H1 (cell line): ENCODE data around the gene CTCF. TPM values are rescaled to one million over a fixed set of nuclear protein-coding genes. Genes with fewer than 3 reads are reported as not detected.

Source experiments
- CTCF ChIA-PET: fragments of 300-600 bp; sonication (Branson Sonifier 250); formaldehyde crosslinking; loops from one replicate; lab custom pipeline; 2021; ENCODE audit not compliant: partially characterized antibody; lab: Charles Lee
- POLR2A ChIA-PET: fragments of 300-600 bp; sonication (Branson Sonifier 250); formaldehyde crosslinking; loops from one replicate; lab custom pipeline; 2021; ENCODE audit warnings: inconsistent platforms; ENCODE audit not compliant: partially characterized antibody; lab: Charles Lee
- DNase-seq, 2 experiments: peaks; one replicate each; pipeline versions ENCODE4 v3.0.0 to v3.0.0-alpha.2; 2010 to 2022; ENCODE audit warnings: low spot score in 2 of 2, low read depth in 1 of 2, mixed read lengths in 1 of 2
- FAIRE-seq: peaks from 2 replicates; lab custom pipeline; 2011; peaks lifted over from hg19 to GRCh38; lab: Jason Lieb, UNC
- H2AFZ ChIP-seq: 2 replicates; pipeline ENCODE4 v1.8.1; 2012; ENCODE audit warnings: low read length, inconsistent platforms
- H2AK5ac ChIP-seq: 2 replicates; pipeline ENCODE4 v1.6.1; 2013; ENCODE audit warnings: low read depth, low read length
- H2BK120ac ChIP-seq: replicated peaks from 2 replicates; pipeline ENCODE3; 2013; ENCODE audit warnings: low read depth, low read length, inconsistent platforms
- H2BK12ac ChIP-seq: 2 replicates; pipeline ENCODE4 v1.6.1; 2013; ENCODE audit warnings: low read depth, low read length
- H2BK15ac ChIP-seq: 2 replicates; pipeline ENCODE4 v1.6.1; 2013; ENCODE audit warnings: low read length
- H2BK20ac ChIP-seq: 2 replicates; pipeline ENCODE4 v1.6.1; 2013; ENCODE audit warnings: low read length
- H2BK5ac ChIP-seq: 2 replicates; pipeline ENCODE4 v1.6.1; 2013; ENCODE audit warnings: low read depth, low read length
- H3K14ac ChIP-seq: 2 replicates; pipeline ENCODE4 v1.6.1; 2013; ENCODE audit warnings: inconsistent platforms; ENCODE audit not compliant: insufficient read length
- H3K18ac ChIP-seq: 2 replicates; pipeline ENCODE4 v1.6.1; 2013; ENCODE audit warnings: low read length; ENCODE audit errors: extremely low read depth
- H3K23ac ChIP-seq: 2 replicates; pipeline ENCODE4 v1.6.1; 2013; ENCODE audit warnings: inconsistent platforms; ENCODE audit not compliant: insufficient read length
- H3K23me2 ChIP-seq: 2 replicates; pipeline ENCODE4 v1.6.1; 2013; ENCODE audit warnings: low read depth, low read length
- H3K27ac ChIP-seq: 2 replicates; pipeline ENCODE4 v1.6.1; 2011; ENCODE audit warnings: low read depth, low read length, inconsistent platforms
- H3K27me3 ChIP-seq, 4 experiments: replicated peaks in 1 of 4; 1 replicate in 1 of 4; 2 replicates in 3 of 4; pipeline versions ENCODE4 v1.6.1 to v1.8.1; 2011 to 2013; ENCODE audit warnings: low read length in 3 of 4, mild to moderate bottlenecking in 3 of 4, inconsistent platforms in 2 of 4, mixed read lengths in 2 of 4, moderate library complexity in 1 of 4; ENCODE audit not compliant: control insufficient read depth in 3 of 4, insufficient read depth in 3 of 4; ENCODE audit errors: extremely low read depth in 1 of 4
- H3K36me3 ChIP-seq, 4 experiments: 2 replicates each; pipeline versions ENCODE4 v1.6.1 to v1.8.1; 2011 to 2013; ENCODE audit warnings: mild to moderate bottlenecking in 4 of 4, low read length in 3 of 4, moderate library complexity in 2 of 4, control low read depth in 1 of 4, inconsistent platforms in 1 of 4; ENCODE audit not compliant: insufficient read depth in 4 of 4, control insufficient read depth in 2 of 4
- H3K4ac ChIP-seq: replicated peaks from 2 replicates; pipeline ENCODE3; 2013; ENCODE audit warnings: low read length, low read depth, mixed read lengths, inconsistent platforms; ENCODE audit not compliant: insufficient read length
- H3K4me1 ChIP-seq, 4 experiments: replicated peaks in 1 of 4; 1 replicate in 1 of 4; 2 replicates in 3 of 4; pipeline versions ENCODE4 v1.6.1 to v1.8.1; 2011 to 2013; ENCODE audit warnings: low read length in 3 of 4, inconsistent platforms in 2 of 4, mixed read lengths in 1 of 4; ENCODE audit not compliant: insufficient read depth in 4 of 4, control insufficient read depth in 3 of 4
- H3K4me2 ChIP-seq, 2 experiments: 2 replicates each; pipeline versions ENCODE4 v1.6.1 to v1.8.1; 2011 to 2013; ENCODE audit warnings: low read depth in 2 of 2, low read length in 2 of 2, control low read depth in 1 of 2, inconsistent platforms in 1 of 2, mild to moderate bottlenecking in 1 of 2; ENCODE audit not compliant: insufficient read depth in 1 of 2
- H3K4me3 ChIP-seq, 4 experiments: fragments of 200-600, 300-600 bp in 1 of 4; sonication (generic), shearing (Covaris generic), sonication (Bioruptor Twin) in 1 of 4; 2 replicates each; pipeline versions ENCODE4 v1.5.1 to v1.8.1; 2011 to 2016; ENCODE audit warnings: low read length in 4 of 4, low read depth in 3 of 4, control low read depth in 2 of 4, inconsistent platforms in 2 of 4, mild to moderate bottlenecking in 2 of 4, mixed read lengths in 1 of 4, moderate library complexity in 1 of 4; ENCODE audit not compliant: insufficient read depth in 2 of 4; ENCODE audit errors: extremely low read depth in 1 of 4
- H3K56ac ChIP-seq: replicated peaks from 2 replicates; pipeline ENCODE3; 2013; ENCODE audit warnings: low read depth, mild to moderate bottlenecking, mixed read lengths, low read length, inconsistent platforms; ENCODE audit not compliant: insufficient read length
- H3K79me1 ChIP-seq: 2 replicates; pipeline ENCODE4 v1.6.1; 2013; ENCODE audit warnings: low read depth, low read length, control low read depth
- H3K79me2 ChIP-seq, 2 experiments: 2 replicates each; pipeline versions ENCODE4 v1.6.1 to v1.8.1; 2012 to 2013; ENCODE audit warnings: low read length in 2 of 2, mild to moderate bottlenecking in 2 of 2, inconsistent platforms in 1 of 2; ENCODE audit not compliant: insufficient read depth in 2 of 2, control insufficient read depth in 1 of 2
- H3K9ac ChIP-seq, 4 experiments: replicated peaks in 1 of 4; 1 replicate in 1 of 4; 2 replicates in 3 of 4; pipeline versions ENCODE4 v1.6.1 to v1.8.1; 2011 to 2013; ENCODE audit warnings: low read depth in 3 of 4, low read length in 3 of 4, control low read depth in 2 of 4, mild to moderate bottlenecking in 2 of 4, moderate library complexity in 2 of 4, inconsistent platforms in 1 of 4; ENCODE audit errors: extremely low read depth in 1 of 4
- H3K9me3 ChIP-seq, 2 experiments: 2 replicates each; pipeline versions ENCODE4 v1.6.1 to v1.8.1; 2012 to 2013; ENCODE audit warnings: mild to moderate bottlenecking in 2 of 2, moderate library complexity in 2 of 2, control low read depth in 1 of 2, inconsistent platforms in 1 of 2, low read depth in 1 of 2, low read length in 1 of 2, mixed read lengths in 1 of 2; ENCODE audit not compliant: insufficient read depth in 2 of 2
- H4K20me1 ChIP-seq, 2 experiments: replicated peaks in 1 of 2; 2 replicates each; pipeline versions ENCODE3 to v1.8.1; 2011 to 2013; ENCODE audit warnings: inconsistent platforms in 2 of 2, low read length in 2 of 2, mild to moderate bottlenecking in 1 of 2; ENCODE audit not compliant: insufficient read depth in 2 of 2, control insufficient read depth in 1 of 2
- H4K5ac ChIP-seq: 2 replicates; pipeline ENCODE4 v1.6.1; 2013; ENCODE audit warnings: low read length, low read depth, mixed read lengths, inconsistent platforms; ENCODE audit not compliant: insufficient read length
- H4K8ac ChIP-seq: 2 replicates; pipeline ENCODE4 v1.8.0; 2013; ENCODE audit warnings: mild to moderate bottlenecking, moderate library complexity, low read length, inconsistent platforms; ENCODE audit not compliant: insufficient read depth; ENCODE audit errors: extremely low read depth
- H4K91ac ChIP-seq: replicated peaks from 2 replicates; pipeline ENCODE3; 2013; ENCODE audit warnings: low read length, mixed read lengths, inconsistent platforms; ENCODE audit not compliant: insufficient read length
- BACH1 ChIP-seq: IDR thresholded peaks from 2 replicates; pipeline ENCODE4 v1.6.1; 2012; ENCODE audit warnings: low read length, improper control_type of control experiment
- CBX5 ChIP-seq: fragments of 300-800, 300-1000 bp; sonication (generic); IDR thresholded peaks from 2 replicates; pipeline ENCODE4 v1.7.1; 2016; ENCODE audit warnings: antibody characterized with exemption, low read length, low read depth
- EP300 ChIP-seq, 2 experiments: IDR thresholded peaks; 1 replicate in 1 of 2; 2 replicates in 1 of 2; pipeline ENCODE4 v1.6.1; 2011 to 2012; ENCODE audit warnings: low read depth in 2 of 2, low read length in 2 of 2, mild to moderate bottlenecking in 2 of 2, borderline replicate concordance in 1 of 2, inconsistent platforms in 1 of 2, moderate library complexity in 1 of 2
- FOSL1 ChIP-seq: IDR thresholded peaks from 2 replicates; pipeline ENCODE4 v1.6.1; 2011; ENCODE audit warnings: mild to moderate bottlenecking, low read depth, low read length, moderate library complexity; ENCODE audit not compliant: insufficient read depth
- HDAC2 ChIP-seq, 2 experiments: fragments of 300-600 bp in 1 of 2; sonication (generic) in 1 of 2; IDR thresholded peaks; 2 replicates each; pipeline ENCODE4 v1.6.1; 2011 to 2012; ENCODE audit warnings: low read depth in 2 of 2, low read length in 2 of 2, mild to moderate bottlenecking in 2 of 2, moderate library complexity in 2 of 2, borderline replicate concordance in 1 of 2, inconsistent platforms in 1 of 2
- JUND ChIP-seq: IDR thresholded peaks from 2 replicates; pipeline ENCODE4 v1.6.1; 2011; ENCODE audit warnings: mild to moderate bottlenecking, improper control_type of control experiment, low read length
- NRF1 ChIP-seq: IDR thresholded peaks from 2 replicates; pipeline ENCODE4 v1.6.1; 2011; ENCODE audit warnings: mild to moderate bottlenecking, low read depth, low read length, improper control_type of control experiment
- POLR2AphosphoS5 ChIP-seq: IDR thresholded peaks from 2 replicates; pipeline ENCODE4 v1.6.1; 2011; ENCODE audit warnings: low read depth, low read length
- RBBP5 ChIP-seq: IDR thresholded peaks from 2 replicates; pipeline ENCODE4 v1.7.1; 2012; ENCODE audit warnings: low read depth, mild to moderate bottlenecking, inconsistent platforms, low read length, moderate library complexity, borderline replicate concordance
- SIX5 ChIP-seq: IDR thresholded peaks from 2 replicates; pipeline ENCODE4 v1.6.1; 2011; ENCODE audit warnings: mild to moderate bottlenecking, low read depth, low read length
- TAF1 ChIP-seq: IDR thresholded peaks from 2 replicates; pipeline ENCODE4 v1.6.1; 2011; ENCODE audit warnings: mild to moderate bottlenecking, low read depth, low read length
- WGBS, 2 experiments: shearing (Covaris generic) in 1 of 2; methylation state at CpG; one replicate each; pipeline versions ENCODE4 v1.1.6 to v1.1.7; 2013 to 2015; ENCODE audit warnings: low lambda C conversion rate in 2 of 2, mixed read lengths in 2 of 2, inconsistent platforms in 1 of 2, low coverage in 1 of 2, missing lambda C conversion rate in 1 of 2; ENCODE audit not compliant: insufficient replicate concordance in 2 of 2, insufficient coverage in 1 of 2, insufficient read length in 1 of 2; ENCODE audit errors: extremely low coverage in 1 of 2, missing lambda C conversion rate in 1 of 2; 5-methylcytosine and 5-hydroxymethylcytosine counted together
- polyA plus RNA-seq, 7 experiments: library from polyadenylated mRNA; depleted of rRNA in 3 of 7; stranded (reverse) in 5 of 7; unstranded in 2 of 7; fragments of >200 nt in 5 of 7; fragments of 200-250 nt in 2 of 7; gene quantifications; 1 replicate in 5 of 7; 2 replicates in 1 of 7; 4 replicates in 1 of 7; pipeline versions ENCODE4 v1.2.1 to v1.2.3, GENCODE V29; 2011 to 2013; ENCODE audit warnings: missing spikeins in 2 of 7, mixed read lengths in 2 of 7
- total RNA-seq: library from RNA; stranded (reverse); fragmentation: NEBNext Ultra II Directional; extraction: Animal tissue kit (Norgen Biotek cat#: 25700); gene quantifications from 2 replicates; pipeline ENCODE4 v1.2.1, GENCODE V29; 2021
- TF ChIP-seq, protein P1 (sequence below): IDR thresholded peaks from 2 replicates; pipeline ENCODE4 v1.6.1; 2011; ENCODE audit warnings: low read length, improper control_type of control experiment

Gene CTCF
- total and polyA plus RNA-seq, 2 of the 8 experiments (the other 6 are each of a cell fraction or from before 2014, with no cell fraction given), result 32.4 to 66.0 TPM

DNA sequence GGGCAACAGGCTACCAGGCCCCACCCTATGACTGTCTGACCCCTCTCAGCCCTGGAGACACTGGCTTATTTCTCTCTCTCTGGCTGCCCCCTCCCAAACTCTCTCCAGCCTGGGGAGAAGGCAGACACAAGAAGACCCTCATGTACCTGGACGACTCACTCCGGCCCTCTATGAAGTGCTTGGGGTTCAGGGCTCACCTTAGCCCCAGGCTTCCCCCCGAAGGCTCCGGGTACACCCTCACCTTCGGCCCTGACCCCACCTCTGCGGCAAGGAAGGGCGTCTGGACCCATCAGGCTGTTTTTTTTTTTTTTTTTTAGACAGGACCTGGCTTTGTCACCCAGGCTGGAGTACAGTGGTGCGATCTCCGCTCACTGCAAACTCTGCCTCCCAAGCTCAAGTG lies 81.7 kb downstream of the CTCF start:
- no peak overlapping the region for H3K9ac ChIP-seq
- peaks cover 0 to 1% (median under 1%) of the 10 kb centered on the region in 4 experiments; a peak in 3 of 8 replicates for H3K36me3 ChIP-seq
- no peak overlapping the region for H3K27ac ChIP-seq
- H3K9me3 ChIP-seq, result no peaks in the 10 kb centered on the region
- no peak overlapping the region for H3K23ac ChIP-seq
- H3K23me2 ChIP-seq, result peaks cover 6% of the 10 kb centered on the region; the same call in 1 of the 2 replicates
- H3K18ac ChIP-seq, result no peak overlapping the region
- no peak overlapping the region; a peak in 1 of 8 replicates for H3K4me3 ChIP-seq
- H3K27me3 ChIP-seq, result peaks cover 3 to 31% (median 18%) of the 10 kb centered on the region in 4 experiments; a peak in 6 of 7 replicates
- no peak for DNase-seq
- H3K4ac ChIP-seq, result no peak overlapping the region
- no peak overlapping the region for H2BK5ac ChIP-seq
- WGBS, 2 experiments, result 91% methylated on average over 7 of the region's 9 CpGs; no CpG with 5 or more reads in 1 of the 2 experiments
- no peak overlapping the region for H2BK15ac ChIP-seq
- H4K20me1 ChIP-seq, result peaks cover 0 to 3% of the 10 kb centered on the region in 2 experiments
- H3K56ac ChIP-seq, result no peak overlapping the region
- no peaks in the 10 kb centered on the region for H3K79me1 ChIP-seq
- no peak overlapping the region for H4K5ac ChIP-seq
- H3K4me1 ChIP-seq, result peaks cover 0 to 9% (median 5%) of the 10 kb centered on the region in 4 experiments; a peak in 5 of 7 replicates
- H3K79me2 ChIP-seq, result no peaks in the 10 kb centered on the region
- no peak overlapping the region for H2BK20ac ChIP-seq
- no peak overlapping the region for H2BK12ac ChIP-seq
- no peak overlapping the region for H4K91ac ChIP-seq
- H4K8ac ChIP-seq, result 0 out of 2 replicates have a peak overlapping the region, but pooled peaks have one; percentile 25
- no peak overlapping the region for H3K14ac ChIP-seq
- no peak for FAIRE-seq
- H2AK5ac ChIP-seq, result no peak overlapping the region
- H2AFZ ChIP-seq, result no peak overlapping the region
- H2BK120ac ChIP-seq, result no peak overlapping the region
- ChIA-PET POLR2A (interaction anchor here (0.6 to 4.5 kb wide), 5 partner anchors 74 to 131 kb away, joined by 3 to 27 read pairs (median 3); partner anchors contain the start of gene CTCF), CTCF (interaction anchor here (0.6 to 18.0 kb wide), 31 partner anchors 11 to 481 kb away, joined by 3 to 202 read pairs (median 4); partner anchors contain the start of genes ACD, C16orf86, CTCF and ENKD1)
- no peak overlapping the region for H3K4me2 ChIP-seq
- TF ChIP-seq, protein P1, sequence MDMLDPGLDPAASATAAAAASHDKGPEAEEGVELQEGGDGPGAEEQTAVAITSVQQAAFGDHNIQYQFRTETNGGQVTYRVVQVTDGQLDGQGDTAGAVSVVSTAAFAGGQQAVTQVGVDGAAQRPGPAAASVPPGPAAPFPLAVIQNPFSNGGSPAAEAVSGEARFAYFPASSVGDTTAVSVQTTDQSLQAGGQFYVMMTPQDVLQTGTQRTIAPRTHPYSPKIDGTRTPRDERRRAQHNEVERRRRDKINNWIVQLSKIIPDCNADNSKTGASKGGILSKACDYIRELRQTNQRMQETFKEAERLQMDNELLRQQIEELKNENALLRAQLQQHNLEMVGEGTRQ, result no peak
- TF ChIP-seq JUND (no peak), RBBP5 (no peak), TAF1 (no peak), NRF1 (no peak), FOSL1 (no peak), SIX5 (no peak), HDAC2 (IDR thresholded peaks at IDR 0.05; ENCODE audit: borderline replicate concordance in 1 of 2, low read depth in 2 of 2, low read length in 2 of 2) (no peak), POLR2AphosphoS5 (no peak), EP300 (IDR thresholded peaks at IDR 0.05; ENCODE audit: borderline replicate concordance in 1 of 2, low read depth in 2 of 2, low read length in 2 of 2) (no peak), CBX5 (no peak), BACH1 (no peak)
